OCI-LY1 (cell line): ENCODE measurements around the gene HNRNPAB.

ENCODE experiments used
- H2AFZ ChIP-seq: fragments of 200-600 bp; sonication (generic), shearing (Covaris generic); 2 replicates; pipeline ENCODE4 v1.6.0; 2014; ENCODE audit warnings: antibody characterized with exemption, mild to moderate bottlenecking, low read length
- H3F3A ChIP-seq: fragments of 200-600 bp; sonication (generic), shearing (Covaris generic); 2 replicates; pipeline ENCODE4 v1.6.0; 2014; ENCODE audit warnings: mild to moderate bottlenecking, antibody characterized with exemption, low read length, moderate library complexity; ENCODE audit not compliant: insufficient read depth
- H3K27ac ChIP-seq: fragments of 200-600 bp; sonication (generic); 2 replicates; pipeline ENCODE4 v1.5.1; 2014; ENCODE audit warnings: low read length, mixed run types, mild to moderate bottlenecking, low read depth; ENCODE audit not compliant: poor library complexity, severe bottlenecking
- H3K27me3 ChIP-seq: fragments of 200-600 bp; sonication (generic); 2 replicates; pipeline ENCODE4 v1.6.0; 2014; ENCODE audit warnings: antibody characterized with exemption, mild to moderate bottlenecking, low read length, moderate library complexity; ENCODE audit not compliant: insufficient read depth
- H3K36me3 ChIP-seq: fragments of 200-600 bp; sonication (generic); 2 replicates; pipeline ENCODE4 v1.6.1; 2014; ENCODE audit warnings: mild to moderate bottlenecking, antibody characterized with exemption, low read length, moderate library complexity, mixed read lengths; ENCODE audit not compliant: insufficient read depth
- H3K4me1 ChIP-seq: fragments of 200-600 bp; sonication (generic); 2 replicates; pipeline ENCODE4 v1.5.1; 2014; ENCODE audit warnings: mild to moderate bottlenecking, low read length, moderate library complexity; ENCODE audit not compliant: insufficient read depth, severe bottlenecking
- H3K4me2 ChIP-seq: fragments of 200-600 bp; sonication (generic), shearing (Covaris generic); 2 replicates; pipeline ENCODE4 v1.6.1; 2014; ENCODE audit warnings: low read length
- H3K4me3 ChIP-seq: fragments of 200-600 bp; sonication (generic); 2 replicates; pipeline ENCODE4 v1.5.1; 2014; ENCODE audit warnings: low read length, low read depth, mild to moderate bottlenecking, mixed read lengths; ENCODE audit not compliant: poor library complexity, severe bottlenecking
- H3K79me2 ChIP-seq: fragments of 200-600 bp; shearing (Covaris generic); 2 replicates; pipeline ENCODE4 v1.6.1; 2016; ENCODE audit warnings: mixed run types, low read length, mixed read lengths; ENCODE audit not compliant: insufficient read depth
- H3K9ac ChIP-seq: fragments of 200-600 bp; sonication (generic), shearing (Covaris generic); 2 replicates; pipeline ENCODE4 v1.6.1; 2014; ENCODE audit warnings: mild to moderate bottlenecking, low read length, mixed read lengths
- H3K9me2 ChIP-seq: fragments of 200-600 bp; sonication (generic), shearing (Covaris generic); 2 replicates; pipeline ENCODE4 v1.6.1; 2014; ENCODE audit warnings: low read depth, mild to moderate bottlenecking, low read length, mixed read lengths
- H3K9me3 ChIP-seq: fragments of 200-600 bp; shearing (Covaris generic); 2 replicates; pipeline ENCODE4 v1.6.1; 2014; ENCODE audit warnings: low read length, mixed read lengths
- H4K20me1 ChIP-seq: fragments of 200-600 bp; sonication (generic), shearing (Covaris generic); 2 replicates; pipeline ENCODE4 v1.6.0; 2016; ENCODE audit warnings: mild to moderate bottlenecking, low read length; ENCODE audit not compliant: insufficient read depth
- EZH2 ChIP-seq: fragments of 200-600 bp; sonication (generic), shearing (Covaris generic); IDR thresholded peaks from 2 replicates; pipeline ENCODE4 v1.8.0; 2017; ENCODE audit warnings: borderline replicate concordance, mixed run types, mild to moderate bottlenecking, antibody characterized with exemption, low read length, moderate library complexity, mixed read lengths
- TF ChIP-seq, protein P1 (sequence below): fragments of 200-600 bp; sonication (generic), shearing (Covaris generic); IDR thresholded peaks from 2 replicates; pipeline ENCODE4 v1.5.1; 2017; ENCODE audit warnings: mild to moderate bottlenecking, antibody characterized with exemption, low read length, moderate library complexity, mixed read lengths

HNRNPAB gene

GRCh38 chr5:178224403-178224802 lies 20.1 kb downstream of the HNRNPAB start:
- no peak overlapping the region for H3K27ac ChIP-seq
- TF ChIP-seq, protein P1, sequence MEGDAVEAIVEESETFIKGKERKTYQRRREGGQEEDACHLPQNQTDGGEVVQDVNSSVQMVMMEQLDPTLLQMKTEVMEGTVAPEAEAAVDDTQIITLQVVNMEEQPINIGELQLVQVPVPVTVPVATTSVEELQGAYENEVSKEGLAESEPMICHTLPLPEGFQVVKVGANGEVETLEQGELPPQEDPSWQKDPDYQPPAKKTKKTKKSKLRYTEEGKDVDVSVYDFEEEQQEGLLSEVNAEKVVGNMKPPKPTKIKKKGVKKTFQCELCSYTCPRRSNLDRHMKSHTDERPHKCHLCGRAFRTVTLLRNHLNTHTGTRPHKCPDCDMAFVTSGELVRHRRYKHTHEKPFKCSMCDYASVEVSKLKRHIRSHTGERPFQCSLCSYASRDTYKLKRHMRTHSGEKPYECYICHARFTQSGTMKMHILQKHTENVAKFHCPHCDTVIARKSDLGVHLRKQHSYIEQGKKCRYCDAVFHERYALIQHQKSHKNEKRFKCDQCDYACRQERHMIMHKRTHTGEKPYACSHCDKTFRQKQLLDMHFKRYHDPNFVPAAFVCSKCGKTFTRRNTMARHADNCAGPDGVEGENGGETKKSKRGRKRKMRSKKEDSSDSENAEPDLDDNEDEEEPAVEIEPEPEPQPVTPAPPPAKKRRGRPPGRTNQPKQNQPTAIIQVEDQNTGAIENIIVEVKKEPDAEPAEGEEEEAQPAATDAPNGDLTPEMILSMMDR: no peak
- no peak for TF ChIP-seq EZH2
- H3K36me3 ChIP-seq: peaks cover 69% of the 10 kb centered on the region
- no peaks in the 10 kb centered on the region for H3K79me2 ChIP-seq
- no peaks in the 10 kb centered on the region for H3K9me2 ChIP-seq
- H3K4me3 ChIP-seq: no peak overlapping the region
- no peak overlapping the region for H3K4me2 ChIP-seq
- no peak overlapping the region for H3K9ac ChIP-seq
- H4K20me1 ChIP-seq: no peaks in the 10 kb centered on the region
- no peaks in the 10 kb centered on the region for H3K9me3 ChIP-seq
- H3K4me1 ChIP-seq: no peaks in the 10 kb centered on the region
- H3F3A ChIP-seq: no peaks in the 10 kb centered on the region
- H2AFZ ChIP-seq: no peak overlapping the region
- no peaks in the 10 kb centered on the region for H3K27me3 ChIP-seq

GRCh38 chr5:178225174-178225573 lies 20.8 kb downstream of the HNRNPAB start:
- Histone ChIP-seq H2AFZ (no peak overlapping the region), H3K9me2 (no peaks in the 10 kb centered on the region), H3K4me3 (no peak overlapping the region), H3K36me3 (peaks cover 73% of the 10 kb centered on the region), H3K9ac (no peak overlapping the region), H3K27ac (no peak overlapping the region), H3K9me3 (no peaks in the 10 kb centered on the region), H3K27me3 (no peaks in the 10 kb centered on the region), H3K4me2 (no peak overlapping the region), H3K79me2 (no peaks in the 10 kb centered on the region), H3F3A (no peaks in the 10 kb centered on the region), H3K4me1 (no peaks in the 10 kb centered on the region), H4K20me1 (no peaks in the 10 kb centered on the region)
- TF ChIP-seq EZH2: no peak
- TF ChIP-seq, protein P1: no peak

DNA sequence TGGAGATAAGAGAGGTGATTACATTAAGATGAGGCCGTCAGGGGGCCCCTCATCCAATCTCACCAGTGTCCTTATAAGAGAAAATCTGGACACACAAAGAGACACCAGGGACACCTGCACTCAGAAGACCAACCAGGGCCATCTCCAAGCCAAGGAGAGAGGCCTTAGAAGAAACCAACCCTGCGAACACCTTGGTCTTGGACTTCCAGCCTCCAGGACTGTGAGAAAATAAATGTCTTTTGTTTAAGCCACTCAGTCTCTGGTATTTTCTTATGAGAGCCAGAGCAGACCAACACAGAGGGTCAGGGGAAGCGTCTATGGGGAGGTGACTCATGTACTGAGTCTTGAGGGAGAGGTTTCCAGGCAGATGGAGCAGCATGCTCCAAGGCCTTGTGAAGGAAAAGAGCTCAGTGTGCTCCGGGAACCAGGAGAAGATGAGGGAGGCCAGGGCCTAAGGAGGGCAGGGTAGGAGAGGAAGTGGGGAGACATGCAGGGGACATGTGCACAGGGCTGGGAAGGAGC lies 22.9 kb downstream of the HNRNPAB start:
- Histone ChIP-seq H3K27ac (no peak overlapping the region), H3K27me3 (no peaks in the 10 kb centered on the region), H3K4me3 (no peak overlapping the region), H3F3A (no peaks in the 10 kb centered on the region), H3K79me2 (peaks cover 7% of the 10 kb centered on the region), H4K20me1 (no peaks in the 10 kb centered on the region), H3K9me2 (no peaks in the 10 kb centered on the region), H3K9me3 (no peaks in the 10 kb centered on the region), H3K4me1 (peaks cover 15% of the 10 kb centered on the region), H3K9ac (no peak overlapping the region), H3K4me2 (no peak overlapping the region), H3K36me3 (peaks cover 78% of the 10 kb centered on the region), H2AFZ (no peak overlapping the region)
- TF ChIP-seq, protein P1: no peak
- TF ChIP-seq EZH2: no peak
